Astrocyte (in vitro differentiated cells and primary cell): ENCODE data around the gene DMTF1.

Source experiments
- CTCF ChIP-seq: IDR thresholded peaks from 2 replicates; pipeline ENCODE4 v1.5.1; 2011; ENCODE audit warnings: low read depth, mild to moderate bottlenecking, inconsistent platforms, low read length, moderate library complexity; ENCODE audit not compliant: insufficient read depth
- EZH2 ChIP-seq: IDR thresholded peaks from 2 replicates; pipeline ENCODE4 v1.6.1; 2012; ENCODE audit warnings: mild to moderate bottlenecking, low read length, inconsistent platforms; ENCODE audit not compliant: insufficient read depth

GRCh38 chr7:87128861-87129267 lies 23.4 kb upstream of the DMTF1 start:
- TF ChIP-seq CTCF = no peak
- no peak for TF ChIP-seq EZH2
